Measurements from ENCODE around the gene ACTR8.

- TF ChIP-seq CTCF (IDR thresholded peaks at IDR 0.05; ENCODE audit: poor library complexity, severe bottlenecking) (no peak), POLR2AphosphoS5 (IDR thresholded peaks at IDR 0.05) (no peak), EP300 (conservative IDR thresholded peaks at IDR 0.05; ENCODE audit: poor library complexity, severe bottlenecking) (no peak), EZH2 (IDR thresholded peaks at IDR 0.05; ENCODE audit: borderline replicate concordance, insufficient read depth, low read length, poor library complexity, severe bottlenecking) (no peak), MXI1 (conservative IDR thresholded peaks at IDR 0.05; ENCODE audit: poor library complexity, severe bottlenecking) (no peak), RAD21 (conservative IDR thresholded peaks at IDR 0.05) (no peak)
These were observed 48.3 kb downstream of the ACTR8 start for GRCh38 chr3:53833700-53834099.

All from neural cell (in vitro differentiated cells).